GM18502 (cell line): ENCODE data around the gene HNRNPL.

Experiments
- ATAC-seq: cut with Tn5 transposase; IDR thresholded peaks from one replicate; pipeline ENCODE4 v1.9.1; 2021; ENCODE audit warnings: mild to moderate bottlenecking; ENCODE audit not compliant: unreplicated experiment, poor library complexity

Gene HNRNPL

DNA sequence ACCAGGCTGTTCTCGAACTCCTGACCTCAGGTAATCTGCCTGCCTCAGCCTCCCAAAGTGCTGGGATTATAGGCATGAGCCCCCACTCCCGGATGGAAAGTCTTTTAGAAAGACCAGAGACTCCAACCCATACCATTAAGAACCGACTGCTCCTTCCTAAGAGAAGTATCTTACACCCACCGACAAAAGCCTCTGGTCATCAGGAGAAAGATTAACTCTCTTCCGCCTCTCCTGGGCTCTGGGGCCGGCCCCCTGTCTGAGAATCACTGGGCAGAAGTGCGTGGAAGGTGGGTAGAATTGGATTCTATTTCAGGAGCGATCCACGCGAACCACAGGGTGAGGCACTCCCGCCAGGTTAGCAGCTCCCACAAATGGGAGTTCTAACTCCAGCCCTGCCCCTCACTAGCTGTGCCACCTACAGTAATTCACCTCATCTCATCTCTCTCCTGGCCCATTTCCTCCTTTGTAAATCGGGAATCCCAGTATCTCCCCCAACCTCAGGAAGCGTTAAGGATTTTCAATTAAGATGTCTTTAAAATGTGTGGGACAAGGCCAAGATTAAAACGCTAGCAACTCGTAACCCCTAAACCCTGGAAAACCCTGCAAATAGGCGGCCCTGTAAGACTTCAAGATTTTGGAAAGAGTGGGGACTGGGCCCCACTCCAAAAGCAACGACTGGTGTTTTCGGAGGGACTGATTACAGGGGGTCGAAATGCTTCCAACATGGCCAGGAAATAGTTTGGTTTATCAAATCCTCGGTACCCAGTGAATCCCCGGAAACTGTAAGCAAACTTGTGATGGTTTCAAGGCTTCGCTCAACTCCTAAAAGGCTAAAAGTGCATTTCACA lies 1.3 kb downstream of the HNRNPL start:
- no peak for ATAC-seq

DNA sequence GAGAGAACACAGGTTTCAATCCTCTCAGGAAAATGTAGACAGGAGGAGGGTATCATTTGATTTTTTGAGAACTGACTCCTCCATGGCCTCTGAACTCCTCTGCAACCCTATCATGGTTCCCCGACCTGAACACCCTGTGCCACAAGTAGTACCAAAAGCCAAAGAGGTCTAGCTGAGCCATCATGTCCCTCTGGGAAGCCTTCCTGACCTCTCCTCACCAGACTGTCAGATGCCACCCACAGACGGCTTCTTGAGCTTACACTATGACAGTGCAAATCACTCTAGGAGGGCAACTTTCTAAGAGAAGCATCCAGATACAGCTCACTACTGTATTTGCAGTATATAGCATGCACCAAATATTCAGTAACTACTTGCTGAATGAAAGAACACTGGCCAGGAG lies 3.7 kb downstream of the HNRNPL start:
- ATAC-seq, result no peak

DNA sequence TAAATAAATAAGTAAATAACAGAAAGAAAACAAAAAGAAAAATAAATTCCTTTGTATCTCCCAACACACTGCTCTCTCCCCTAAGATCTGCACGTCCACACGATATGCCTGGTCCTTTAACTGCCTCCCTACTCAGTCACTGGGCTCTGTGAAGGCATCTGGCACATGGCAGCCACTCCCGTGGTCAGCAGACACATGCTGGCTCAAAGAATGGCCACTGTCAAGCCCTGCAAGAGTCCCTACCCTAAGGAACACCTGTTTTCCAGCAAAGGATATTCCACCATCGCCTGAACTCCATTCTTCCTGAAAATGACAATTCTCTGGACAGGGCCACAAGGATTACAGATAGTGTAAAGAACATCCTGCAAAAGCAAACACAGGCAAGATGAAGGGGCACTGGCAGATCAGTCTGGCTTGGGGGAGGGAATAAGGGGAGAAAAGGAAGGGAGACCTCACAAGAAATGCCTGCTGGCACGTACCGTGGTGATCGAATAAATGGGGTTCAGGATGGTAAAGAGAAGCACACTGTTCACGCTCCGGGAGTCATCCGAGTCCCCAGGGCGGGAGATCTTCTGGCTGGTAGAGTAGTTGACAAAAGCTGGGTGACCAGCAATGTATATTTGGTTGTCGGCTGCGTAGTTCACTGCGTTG lies 4.3 kb downstream of the HNRNPL start:
- ATAC-seq, result no peak

DNA sequence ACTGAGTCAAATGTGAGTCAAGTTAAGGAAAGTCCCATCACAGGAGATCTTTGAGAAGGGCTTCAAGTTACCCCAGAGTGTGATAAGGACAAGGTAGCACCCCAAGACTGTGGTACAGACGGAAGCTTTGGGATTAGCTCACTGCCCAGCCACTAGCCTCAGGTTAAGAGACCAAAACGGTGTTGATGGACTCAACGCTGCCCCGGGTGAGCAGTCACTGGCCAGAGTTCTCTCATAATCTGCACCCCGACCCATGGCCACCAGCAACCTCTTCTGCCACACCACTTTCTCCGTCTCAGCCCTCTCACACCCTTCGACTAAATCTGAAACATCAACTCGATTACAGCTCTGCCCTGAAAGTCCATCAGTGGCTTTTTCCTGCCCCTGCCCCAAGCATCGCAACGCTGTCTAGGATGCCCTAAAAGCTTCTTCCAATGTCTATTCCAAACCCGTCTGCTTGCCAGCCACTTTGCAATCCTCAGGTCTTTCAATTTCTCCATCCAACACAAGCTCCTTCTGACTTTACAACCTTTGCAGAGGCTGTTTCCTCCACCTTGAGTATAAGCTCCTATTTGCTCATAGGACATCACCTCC lies 5.6 kb downstream of the HNRNPL start:
- ATAC-seq, result no peak

DNA sequence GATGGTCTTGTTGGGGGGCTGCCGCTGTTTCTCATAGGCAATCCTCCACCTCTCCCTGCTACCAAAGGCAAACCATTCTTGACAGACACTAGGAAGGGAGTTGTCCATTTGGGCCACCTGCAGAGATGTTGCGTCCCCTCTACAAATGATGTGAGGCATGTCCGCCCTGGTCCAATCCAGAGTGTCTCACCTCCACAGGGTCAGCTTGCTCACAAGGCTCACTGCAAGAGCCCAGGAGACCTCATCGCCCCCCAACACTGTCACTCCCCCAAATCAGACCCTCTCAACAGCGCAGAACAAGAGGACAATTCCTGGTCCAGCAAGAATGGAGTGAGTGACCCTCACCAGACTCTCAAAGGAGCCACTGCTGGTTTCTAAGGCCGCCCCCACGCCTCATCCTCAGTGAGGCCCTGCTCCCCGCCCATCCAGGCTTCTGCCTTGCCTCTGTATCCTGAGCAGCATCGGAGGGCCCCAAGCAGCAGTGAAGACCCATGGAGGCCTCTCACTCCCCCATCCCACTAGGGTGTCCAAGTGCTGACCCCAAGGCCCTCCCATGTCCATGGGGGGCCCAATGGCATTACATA lies 6.5 kb downstream of the HNRNPL start:
- no peak for ATAC-seq

DNA sequence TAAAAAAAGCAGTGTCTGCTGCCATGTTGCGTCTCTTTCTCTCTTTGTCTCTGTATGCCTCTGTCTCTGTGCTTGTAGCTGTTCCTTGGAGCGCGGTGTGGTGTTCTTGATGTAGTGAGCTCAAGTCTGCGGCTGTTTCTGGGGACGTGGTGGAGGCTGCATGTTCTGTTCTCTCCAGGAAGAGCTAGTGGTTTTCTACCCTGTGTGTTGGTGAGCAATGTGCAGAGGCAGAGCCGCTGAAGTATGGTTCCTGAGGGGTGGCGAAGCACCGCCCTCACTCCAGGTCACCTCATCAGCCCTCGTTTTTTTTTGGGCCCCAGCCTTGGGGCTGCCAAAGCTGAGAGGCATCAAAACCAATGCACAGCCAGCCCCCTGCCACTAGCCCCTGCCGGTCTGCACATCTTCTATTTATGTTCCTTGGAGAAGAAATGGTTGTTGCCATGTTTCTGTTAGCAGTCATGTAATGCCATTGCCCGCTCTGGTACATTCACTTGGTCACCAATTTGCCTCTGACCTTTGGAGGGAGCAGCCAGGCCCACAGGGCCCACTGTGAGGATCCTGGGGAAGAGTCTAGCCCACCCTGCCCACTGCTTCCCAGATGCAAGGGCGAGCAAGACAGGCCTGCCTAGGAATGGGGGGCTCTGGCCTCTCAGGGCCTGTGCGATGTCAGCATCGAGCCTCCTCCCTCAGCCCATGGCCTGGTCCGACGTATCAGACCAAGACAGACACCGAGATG lies 7.2 kb downstream of the HNRNPL start:
- no peak for ATAC-seq

DNA sequence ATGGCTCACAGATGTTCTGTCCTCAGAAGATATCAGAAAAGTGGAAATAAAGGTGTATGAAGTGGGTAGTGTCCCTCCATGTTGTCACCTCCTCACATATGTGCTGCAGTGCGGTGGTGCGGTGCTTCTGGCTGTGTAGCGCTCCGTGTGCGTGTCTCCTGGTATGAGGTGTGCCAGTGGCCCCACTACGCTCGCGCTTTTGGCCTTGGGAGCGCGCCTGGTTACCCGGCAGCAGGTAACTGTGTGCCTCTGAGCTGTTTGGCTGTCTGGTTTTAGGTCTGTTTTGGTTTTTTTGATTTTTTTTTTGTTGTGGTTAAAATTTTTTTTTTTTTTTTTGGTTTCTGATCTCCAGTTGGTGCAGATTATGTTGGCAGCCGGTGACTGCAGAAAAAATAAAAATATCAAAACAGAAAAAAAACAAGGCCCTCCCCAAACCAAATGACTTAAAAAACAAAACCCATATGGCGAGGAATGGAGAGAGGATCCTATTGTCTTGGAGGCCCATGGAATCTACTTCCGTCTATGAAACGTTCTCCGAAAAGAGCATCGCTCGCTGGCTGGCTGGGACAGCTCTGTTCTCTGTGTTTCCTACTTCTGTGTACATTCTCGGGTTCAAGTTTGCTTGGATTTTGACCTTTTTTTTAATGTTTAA lies 7.9 kb downstream of the HNRNPL start:
- ATAC-seq, result no peak

DNA sequence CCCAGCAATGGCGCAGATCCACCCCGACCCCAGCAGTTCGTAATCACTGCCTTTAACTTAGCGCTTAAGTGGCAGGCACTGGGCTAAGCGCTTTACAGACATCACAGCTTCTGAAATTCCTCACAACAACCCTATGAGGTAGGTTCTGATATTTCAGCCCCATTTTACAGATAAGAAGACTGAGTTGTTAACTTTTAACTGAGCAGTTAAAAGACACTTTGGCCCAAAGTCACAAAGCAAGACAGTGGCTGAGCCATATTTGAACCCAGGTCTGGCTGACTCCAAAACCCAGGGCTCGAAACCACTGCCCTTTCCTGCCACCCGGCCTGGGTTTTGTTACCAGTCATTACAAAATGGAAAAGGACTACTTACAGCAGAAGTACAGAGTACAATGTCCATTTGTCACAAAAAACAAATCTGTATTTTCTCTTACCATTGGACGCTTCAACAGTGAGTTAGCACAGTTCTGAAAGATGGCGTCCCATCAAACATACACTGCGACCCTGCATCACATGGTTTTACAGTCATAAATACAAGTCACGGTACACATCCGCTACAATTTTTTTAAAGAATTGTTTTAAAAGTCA lies 8.5 kb downstream of the HNRNPL start:
- no peak for ATAC-seq

DNA sequence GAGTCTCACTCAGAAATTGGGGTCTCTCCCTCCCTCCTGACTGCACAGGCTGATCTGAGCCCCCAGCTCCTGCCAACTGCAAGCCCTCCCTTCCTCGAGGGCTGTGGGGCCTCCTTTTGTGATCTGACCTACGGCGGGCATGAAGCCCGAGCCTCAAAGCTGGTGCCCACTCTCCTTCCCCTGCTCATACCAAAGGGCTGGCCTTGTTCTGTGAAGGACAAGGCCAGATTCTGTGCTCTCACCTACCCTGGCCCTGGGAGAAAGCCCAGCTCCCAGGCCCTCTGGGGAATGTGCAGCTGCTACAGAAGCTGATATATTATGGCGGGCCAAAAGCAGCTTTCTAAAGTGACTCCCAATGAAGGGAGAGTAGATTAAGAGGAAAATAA lies 9.2 kb downstream of the HNRNPL start:
- ATAC-seq, result no peak

DNA sequence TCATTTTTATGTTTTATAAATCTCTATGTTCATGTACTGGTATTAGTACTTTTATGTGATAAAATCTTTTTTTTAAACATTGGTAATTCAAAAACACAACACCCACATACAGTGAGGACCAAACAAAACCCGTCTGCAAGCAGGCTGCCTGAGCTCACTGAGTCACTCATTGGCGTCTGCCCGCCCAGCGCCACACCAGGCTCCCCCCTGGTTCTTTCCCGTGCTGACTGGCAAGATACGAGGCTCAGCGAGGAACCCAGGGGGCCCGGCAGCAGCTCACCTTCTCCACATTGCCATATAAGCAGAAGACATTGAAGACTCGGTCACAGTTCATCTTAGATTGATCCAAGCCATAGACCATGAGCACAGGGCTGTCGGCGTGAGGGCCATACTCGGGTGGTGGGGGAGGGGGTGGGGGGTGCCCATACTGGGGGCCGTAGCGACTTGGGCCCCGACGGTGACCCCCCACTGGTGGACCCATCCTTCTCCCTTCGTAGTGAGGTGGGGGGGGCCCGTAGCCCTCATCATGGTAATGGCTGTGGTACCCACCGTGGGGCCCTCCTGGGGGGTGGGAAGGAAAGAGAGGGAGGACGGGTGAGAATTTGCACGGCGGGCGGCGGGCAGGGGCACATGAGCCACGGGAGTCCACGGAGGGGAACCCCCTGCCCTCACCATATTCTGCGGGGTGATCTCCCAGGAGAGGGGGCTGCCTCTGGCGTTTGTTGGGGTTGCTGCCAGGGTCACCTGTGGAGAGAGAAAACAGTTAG lies 9.8 kb downstream of the HNRNPL start:
- ATAC-seq, result no peak

DNA sequence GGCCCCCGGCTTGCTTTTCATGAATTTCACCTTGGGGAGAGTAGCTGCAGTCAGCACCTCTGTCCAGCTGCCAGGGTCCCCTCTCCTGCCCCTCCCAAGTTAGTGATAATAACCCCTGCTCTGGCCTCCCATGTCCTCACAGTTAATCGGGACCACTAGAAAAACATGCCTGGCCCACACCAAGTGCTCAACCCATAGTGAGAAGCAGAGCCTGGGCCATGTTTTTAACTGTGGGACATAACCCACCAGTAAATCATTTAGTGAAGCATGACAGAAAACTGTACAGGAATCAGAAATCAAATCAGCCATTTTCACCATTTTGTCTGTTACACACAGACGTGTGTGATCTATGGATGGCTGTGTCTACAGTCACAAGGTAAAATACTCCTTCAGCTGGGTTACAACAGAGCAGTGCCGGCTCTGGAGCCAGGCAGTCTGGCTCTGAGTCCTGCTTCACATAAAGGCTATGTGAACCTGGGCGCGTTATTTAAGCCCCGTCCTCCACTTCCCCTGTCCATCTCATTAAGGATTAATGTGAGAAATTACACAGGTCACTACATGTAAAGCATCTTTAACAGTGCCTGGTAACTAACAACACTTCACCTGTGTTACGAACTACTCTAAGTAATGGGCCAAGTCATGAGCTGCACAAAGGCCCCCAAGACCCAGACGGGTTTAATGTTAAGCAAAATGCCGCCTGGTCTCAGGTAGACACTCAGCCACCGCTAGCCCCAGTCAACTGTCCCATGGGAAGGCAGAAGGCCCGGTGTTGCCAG lies 10.6 kb downstream of the HNRNPL start:
- no peak for ATAC-seq

DNA sequence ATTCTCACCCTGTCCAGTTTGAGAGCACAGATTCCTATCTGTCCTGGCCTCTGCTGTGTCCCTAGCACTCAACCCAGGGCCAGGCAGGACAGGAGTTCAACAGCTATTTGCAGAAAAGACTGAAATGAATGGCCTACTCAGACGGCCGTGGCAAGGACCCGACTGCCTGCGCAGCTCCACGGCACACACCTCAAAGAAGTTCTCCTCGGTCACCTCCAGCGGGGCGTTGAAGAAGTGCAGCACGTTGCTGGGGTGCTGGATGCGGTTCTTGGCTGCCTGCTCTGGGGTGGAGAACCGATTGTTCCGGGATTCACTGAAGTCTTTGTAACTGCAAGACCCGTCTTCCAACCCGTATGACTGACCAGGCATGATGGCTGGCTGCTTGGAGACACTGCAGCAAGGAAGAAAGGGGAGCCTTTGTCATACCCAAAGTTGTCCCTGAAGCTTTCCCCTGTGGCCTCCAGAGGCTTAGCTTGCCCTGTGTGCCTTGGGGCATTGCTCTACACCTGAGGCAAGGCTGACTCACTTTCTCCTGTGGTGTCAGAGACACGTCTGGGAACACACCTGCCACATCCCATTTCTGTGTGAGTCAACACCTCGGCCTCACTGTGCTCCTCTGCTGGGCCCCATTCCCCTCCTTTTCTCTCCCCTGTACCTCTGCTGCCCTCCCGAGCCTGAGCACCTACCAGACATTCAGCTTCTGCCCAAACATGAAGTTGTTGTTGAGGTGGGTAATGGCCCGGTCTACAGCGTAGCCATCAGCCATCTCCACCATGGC lies 11.4 kb downstream of the HNRNPL start:
- no peak for ATAC-seq

DNA sequence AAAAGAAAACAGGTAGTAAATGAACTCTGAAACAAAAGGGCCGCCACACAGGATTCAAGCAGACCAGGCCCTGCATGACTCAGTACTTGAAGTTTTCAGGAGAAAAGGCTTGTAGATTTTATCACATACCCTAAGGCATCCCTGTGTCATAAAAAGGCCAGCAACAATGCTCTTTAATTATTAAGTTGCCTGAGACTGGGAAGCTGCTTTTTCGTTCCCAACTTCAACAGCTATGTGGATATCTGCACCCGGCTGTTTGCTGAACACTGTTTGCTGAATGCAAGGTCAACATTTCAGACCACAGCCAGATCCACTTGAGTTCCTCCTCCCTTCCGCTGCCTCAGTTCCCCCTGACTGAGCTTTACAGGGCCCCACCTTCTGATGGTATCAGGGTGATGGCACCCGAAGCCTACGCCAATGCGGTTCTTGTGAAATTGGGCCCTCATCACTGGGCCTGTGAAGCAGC lies 12.1 kb downstream of the HNRNPL start:
- no peak for ATAC-seq

DNA sequence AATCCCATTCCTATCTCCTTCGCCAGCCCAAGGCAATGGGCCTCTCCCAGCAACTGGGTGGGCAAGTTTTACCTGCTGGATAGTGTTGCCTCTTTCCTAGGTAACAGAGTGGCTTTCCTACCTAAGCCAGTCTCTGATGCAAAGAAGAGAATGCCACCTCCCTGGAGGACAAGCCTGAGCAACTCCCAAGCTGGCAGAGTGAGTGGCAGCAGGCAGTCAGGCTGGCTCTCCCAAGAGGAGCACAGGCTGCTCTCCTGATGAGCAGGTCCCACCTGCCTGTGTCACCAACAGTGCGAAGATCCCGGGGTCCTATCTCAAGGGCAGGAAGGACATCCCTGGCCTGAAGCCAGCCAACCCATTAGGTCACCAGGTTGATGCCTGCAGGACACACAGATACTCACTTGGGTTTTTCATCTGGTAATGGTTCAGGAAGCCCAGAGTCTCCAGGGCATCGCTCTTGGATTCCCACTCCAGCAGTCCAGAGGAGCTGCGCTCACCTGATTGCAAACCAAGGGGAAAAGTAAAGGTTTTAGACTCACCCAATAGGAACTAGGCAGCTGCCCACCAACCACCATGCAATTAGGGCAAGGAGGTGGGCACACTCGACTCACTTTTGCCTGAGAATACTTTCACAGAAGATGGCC lies 12.7 kb downstream of the HNRNPL start:
- ATAC-seq, result no peak

DNA sequence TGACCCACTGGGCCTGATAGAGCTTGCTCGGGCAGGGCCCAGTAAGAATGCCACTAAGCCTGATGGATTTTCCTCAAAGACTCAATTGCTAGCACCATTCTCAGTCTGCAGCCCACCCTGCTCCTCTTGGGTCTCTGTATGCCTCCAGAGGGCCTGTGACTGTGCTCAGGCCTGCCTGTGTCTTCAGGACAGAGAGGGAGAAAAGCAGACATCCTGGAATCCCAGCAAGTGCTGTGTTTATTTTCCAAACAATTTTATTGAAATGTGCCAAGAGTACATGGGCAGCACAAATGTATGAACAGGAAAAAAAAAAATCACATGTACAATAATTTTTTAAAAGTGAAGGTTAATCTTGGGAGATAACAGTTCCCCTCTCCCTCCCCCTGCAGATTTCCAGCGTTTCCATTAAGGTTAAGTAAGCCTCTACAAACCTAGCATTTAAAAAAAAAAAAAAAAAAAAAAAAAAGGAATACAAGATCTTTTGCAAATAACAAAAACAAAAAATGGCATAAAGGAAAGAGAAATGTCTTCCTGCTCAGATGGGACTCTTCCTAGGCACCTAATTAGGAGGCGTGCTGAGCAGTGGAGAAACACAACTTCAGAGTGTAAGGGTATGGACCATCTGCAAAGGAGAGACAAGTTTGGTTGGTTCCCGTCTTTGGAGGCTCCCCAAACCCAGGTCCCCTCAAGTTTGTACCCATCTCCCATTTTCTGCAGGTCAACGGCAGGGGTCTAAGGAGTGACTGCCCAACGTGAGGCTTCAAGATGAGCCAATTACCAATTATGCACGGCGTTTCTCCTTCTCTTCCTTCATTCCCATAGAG lies 13.4 kb downstream of the HNRNPL start:
- no peak for ATAC-seq

DNA sequence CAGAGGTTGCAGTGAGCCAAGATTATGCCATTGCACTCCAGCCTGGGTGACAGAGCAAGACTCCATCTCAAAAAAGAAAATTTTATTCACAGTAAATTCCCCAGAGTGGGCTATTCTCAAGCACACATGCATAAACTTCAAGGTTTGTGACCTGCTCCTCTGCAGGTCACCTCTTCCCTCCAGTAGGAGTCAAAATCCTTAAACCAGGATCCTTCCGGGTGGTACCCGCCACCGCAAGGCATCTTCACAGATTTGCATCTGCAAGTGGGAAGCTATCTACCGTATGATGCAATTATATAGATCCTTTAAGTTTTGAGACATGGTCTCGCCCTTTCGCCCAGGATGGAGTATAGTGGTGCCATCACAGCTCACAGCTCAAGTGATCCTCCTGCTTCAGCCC lies 15.2 kb downstream of the HNRNPL start:
- ATAC-seq, result no peak
